Measurements from ENCODE around the gene PRKCA. TPM values are rescaled to one million over a fixed set of nuclear protein-coding genes. Genes with fewer than 3 reads are reported as not detected.

The PRKCA gene
- polyA plus RNA-seq, 2 donors = 1.2 to 1.3 TPM

DNA sequence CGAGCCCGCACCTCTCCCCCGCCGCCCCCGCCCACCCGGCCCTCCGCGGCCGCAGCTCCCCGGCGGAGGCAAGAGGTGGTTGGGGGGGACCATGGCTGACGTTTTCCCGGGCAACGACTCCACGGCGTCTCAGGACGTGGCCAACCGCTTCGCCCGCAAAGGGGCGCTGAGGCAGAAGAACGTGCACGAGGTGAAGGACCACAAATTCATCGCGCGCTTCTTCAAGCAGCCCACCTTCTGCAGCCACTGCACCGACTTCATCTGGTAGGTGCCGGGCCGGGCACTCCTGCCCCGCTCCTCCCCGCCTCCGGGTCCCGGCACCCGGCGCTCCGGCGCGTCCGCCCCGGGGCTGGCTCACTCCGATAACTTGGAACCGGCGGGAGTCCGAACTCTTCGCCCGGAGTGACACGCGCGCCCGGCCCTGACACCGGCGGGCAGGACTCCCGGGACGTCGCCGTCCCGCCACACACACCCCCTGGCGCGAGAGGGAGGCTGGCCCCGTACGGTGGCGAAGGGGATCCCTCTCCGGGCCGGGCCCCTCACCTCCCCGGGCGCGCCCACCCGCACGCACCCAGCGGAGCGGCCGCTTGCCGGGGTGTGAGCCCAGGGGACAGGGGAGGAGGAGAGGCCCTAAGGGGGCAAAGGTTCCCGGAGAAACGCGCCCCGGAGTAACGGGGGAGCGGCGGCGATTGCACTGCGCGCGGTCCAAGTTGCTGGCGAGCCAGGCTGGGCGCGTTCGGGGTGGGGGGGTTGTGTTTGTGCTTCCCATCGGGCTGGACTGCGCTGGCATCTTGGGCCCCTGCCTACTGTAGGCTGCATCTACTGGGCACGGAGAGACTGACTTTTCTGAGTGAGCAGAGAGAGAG lies 581 bp downstream of the PRKCA start:
- H3K36me3 ChIP-seq (ENCODE audit: control insufficient read depth in 2 of 2, insufficient read depth in 2 of 2, low read length in 1 of 2) = no peaks in the 10 kb centered on the region
- no peaks in the 10 kb centered on the region for H3K27me3 ChIP-seq (ENCODE audit: control insufficient read depth in 1 of 2, insufficient read depth in 2 of 2, low read length in 2 of 2)
- H3K4me1 ChIP-seq (ENCODE audit: control insufficient read depth in 2 of 2, insufficient read depth in 2 of 2, low read length in 1 of 2) = peaks cover 0 to 3% of the 10 kb centered on the region in 2 donors
- peak overlapping the region; percentile 68 to 71 for H3K27ac ChIP-seq (ENCODE audit: low read depth in 2 of 2, low read length in 1 of 2)
- peak overlapping the region; percentile 70 to 85 for H3K4me3 ChIP-seq (ENCODE audit: low read depth in 1 of 2, low read length in 2 of 2)
- H3K9me3 ChIP-seq (ENCODE audit: control insufficient read depth in 2 of 2, insufficient read depth in 1 of 2, low read depth in 1 of 2, low read length in 1 of 2) = no peaks in the 10 kb centered on the region
- 0 to 1% methylated on average over 73 to 91 of the region's 91 CpGs for WGBS, 2 donors

DNA sequence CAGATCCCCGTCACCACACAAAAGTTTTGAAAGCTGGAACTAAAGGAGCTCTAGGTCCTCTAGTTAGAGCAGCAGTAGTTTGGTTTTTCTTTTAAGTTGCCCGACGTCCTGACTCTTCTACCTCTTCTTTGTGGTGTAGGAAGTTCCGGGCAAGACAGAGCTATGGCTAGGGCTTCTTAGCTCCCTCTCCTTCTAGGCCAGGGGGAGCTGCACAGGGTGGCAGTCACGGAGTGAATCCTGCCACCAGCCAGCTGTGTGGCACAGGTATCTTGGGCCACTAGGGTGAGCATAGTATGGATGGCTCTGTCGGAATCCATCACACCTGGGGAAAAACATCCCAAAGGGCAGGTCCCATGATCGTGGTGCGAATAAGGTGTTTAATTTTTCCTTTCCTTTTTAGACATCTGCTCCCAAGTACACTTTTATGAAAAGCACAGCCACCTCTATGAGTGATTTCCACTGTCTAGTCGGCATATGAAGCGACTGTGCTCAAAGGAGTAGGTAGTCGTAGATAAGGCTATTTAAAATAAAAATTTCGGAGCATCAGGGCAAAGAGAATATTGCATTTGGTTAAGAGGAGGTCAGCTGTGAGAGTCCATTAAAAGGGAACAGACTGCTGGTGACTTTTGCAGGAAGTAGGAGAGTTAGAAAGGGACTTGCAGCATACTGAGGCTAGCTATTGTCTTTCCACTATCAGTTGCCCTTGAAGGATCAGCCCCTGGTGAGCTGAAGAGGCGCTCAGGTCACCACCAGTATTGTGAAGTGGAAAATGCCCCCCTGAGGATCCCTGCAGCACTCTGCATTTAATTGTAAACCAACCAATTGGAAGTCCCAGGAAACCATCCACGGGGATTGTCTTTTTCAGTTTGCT lies 2.1 kb downstream of the PRKCA start:
- Histone ChIP-seq H3K4me3 (ENCODE audit: low read depth in 1 of 2, low read length in 2 of 2) (peak overlapping the region; percentile 3 to 85), H3K36me3 (ENCODE audit: control insufficient read depth in 2 of 2, insufficient read depth in 2 of 2, low read length in 1 of 2) (no peaks in the 10 kb centered on the region), H3K27ac (ENCODE audit: low read depth in 2 of 2, low read length in 1 of 2) (peak overlapping the region; percentile 5), H3K27me3 (ENCODE audit: control insufficient read depth in 1 of 2, insufficient read depth in 2 of 2, low read length in 2 of 2) (no peaks in the 10 kb centered on the region), H3K9me3 (ENCODE audit: control insufficient read depth in 2 of 2, insufficient read depth in 1 of 2, low read depth in 1 of 2, low read length in 1 of 2) (no peaks in the 10 kb centered on the region), H3K4me1 (ENCODE audit: control insufficient read depth in 2 of 2, insufficient read depth in 2 of 2, low read length in 1 of 2) (peaks cover 0 to 3% of the 10 kb centered on the region in 2 donors)
- 55 to 65% methylated on average over 14 of the region's 14 CpGs for WGBS, 2 donors

DNA sequence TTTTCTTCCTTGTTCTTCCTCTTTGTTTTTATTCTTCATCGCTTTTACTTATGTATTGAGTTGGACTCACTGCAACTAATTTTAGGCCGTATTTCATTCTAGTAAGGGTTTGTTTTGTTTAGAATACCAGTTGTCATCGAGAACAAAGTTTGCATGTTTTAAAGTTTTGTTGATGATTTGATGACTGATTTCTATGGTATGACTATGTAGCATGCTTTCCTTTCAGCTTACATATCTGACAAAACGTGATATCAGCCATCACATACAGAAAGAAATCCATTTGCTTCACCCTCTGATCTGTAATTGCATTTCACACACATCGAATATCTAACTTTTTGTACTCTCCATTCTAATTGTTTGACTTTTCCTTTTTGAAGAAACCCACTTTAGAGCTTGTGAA lies 4.0 kb downstream of the PRKCA start:
- H3K27ac ChIP-seq (ENCODE audit: low read depth in 2 of 2, low read length in 1 of 2) = no peak overlapping the region
- 58 to 62% methylated on average over 5 of the region's 5 CpGs for WGBS, 2 donors
- H3K4me3 ChIP-seq (ENCODE audit: low read depth in 1 of 2, low read length in 2 of 2) = no peak overlapping the region

GRCh38 chr17:66307257-66307656 lies 4.8 kb downstream of the PRKCA start:
- H3K4me1 ChIP-seq (ENCODE audit: control insufficient read depth in 2 of 2, insufficient read depth in 2 of 2, low read length in 1 of 2) = no peaks in the 10 kb centered on the region
- no peaks in the 10 kb centered on the region for H3K27me3 ChIP-seq (ENCODE audit: control insufficient read depth in 1 of 2, insufficient read depth in 2 of 2, low read length in 2 of 2)
- no peak overlapping the region for H3K27ac ChIP-seq (ENCODE audit: low read depth in 2 of 2, low read length in 1 of 2)
- no peaks in the 10 kb centered on the region for H3K9me3 ChIP-seq (ENCODE audit: control insufficient read depth in 2 of 2, insufficient read depth in 1 of 2, low read depth in 1 of 2, low read length in 1 of 2)
- H3K36me3 ChIP-seq (ENCODE audit: control insufficient read depth in 2 of 2, insufficient read depth in 2 of 2, low read length in 1 of 2) = no peaks in the 10 kb centered on the region
- WGBS, 2 donors = 83 to 86% methylated on average over 2 of the region's 2 CpGs
- no peak overlapping the region for H3K4me3 ChIP-seq (ENCODE audit: low read depth in 1 of 2, low read length in 2 of 2)

More for the DNA sequence above, 4.0 kb downstream of the PRKCA start:
- H3K36me3 ChIP-seq (ENCODE audit: control insufficient read depth in 2 of 2, insufficient read depth in 2 of 2, low read length in 1 of 2) = no peaks in the 10 kb centered on the region
- H3K4me1 ChIP-seq (ENCODE audit: control insufficient read depth in 2 of 2, insufficient read depth in 2 of 2, low read length in 1 of 2) = peaks cover 0 to 1% of the 10 kb centered on the region in 2 donors
- no peaks in the 10 kb centered on the region for H3K27me3 ChIP-seq (ENCODE audit: control insufficient read depth in 1 of 2, insufficient read depth in 2 of 2, low read length in 2 of 2)
- no peaks in the 10 kb centered on the region for H3K9me3 ChIP-seq (ENCODE audit: control insufficient read depth in 2 of 2, insufficient read depth in 1 of 2, low read depth in 1 of 2, low read length in 1 of 2)

- no peak overlapping the region for H3K27ac ChIP-seq (ENCODE audit: low read depth in 2 of 2, low read length in 1 of 2)
- H3K36me3 ChIP-seq (ENCODE audit: control insufficient read depth in 2 of 2, insufficient read depth in 2 of 2, low read length in 1 of 2) = no peaks in the 10 kb centered on the region
- no peak overlapping the region for H3K4me3 ChIP-seq (ENCODE audit: low read depth in 1 of 2, low read length in 2 of 2)
- no peaks in the 10 kb centered on the region for H3K4me1 ChIP-seq (ENCODE audit: control insufficient read depth in 2 of 2, insufficient read depth in 2 of 2, low read length in 1 of 2)
- WGBS, 2 donors = 54 to 63% methylated on average over 2 of the region's 2 CpGs
- H3K9me3 ChIP-seq (ENCODE audit: control insufficient read depth in 2 of 2, insufficient read depth in 1 of 2, low read depth in 1 of 2, low read length in 1 of 2) = no peaks in the 10 kb centered on the region
- no peaks in the 10 kb centered on the region for H3K27me3 ChIP-seq (ENCODE audit: control insufficient read depth in 1 of 2, insufficient read depth in 2 of 2, low read length in 2 of 2)
Observed at GRCh38 chr17:66308856-66309255, 6.4 kb downstream of the PRKCA start.

- no peak overlapping the region for H3K4me3 ChIP-seq (ENCODE audit: low read depth in 1 of 2, low read length in 2 of 2)
- no peaks in the 10 kb centered on the region for H3K9me3 ChIP-seq (ENCODE audit: control insufficient read depth in 2 of 2, insufficient read depth in 1 of 2, low read depth in 1 of 2, low read length in 1 of 2)
- no peaks in the 10 kb centered on the region for H3K27me3 ChIP-seq (ENCODE audit: control insufficient read depth in 1 of 2, insufficient read depth in 2 of 2, low read length in 2 of 2)
- WGBS, 2 donors = 75 to 83% methylated on average over 4 of the region's 4 CpGs
- H3K36me3 ChIP-seq (ENCODE audit: control insufficient read depth in 2 of 2, insufficient read depth in 2 of 2, low read length in 1 of 2) = no peaks in the 10 kb centered on the region
- no peaks in the 10 kb centered on the region for H3K4me1 ChIP-seq (ENCODE audit: control insufficient read depth in 2 of 2, insufficient read depth in 2 of 2, low read length in 1 of 2)
- H3K27ac ChIP-seq (ENCODE audit: low read depth in 2 of 2, low read length in 1 of 2) = no peak overlapping the region
Observed at GRCh38 chr17:66309793-66310192, 7.4 kb downstream of the PRKCA start.

- no peaks in the 10 kb centered on the region for H3K36me3 ChIP-seq (ENCODE audit: control insufficient read depth in 2 of 2, insufficient read depth in 2 of 2, low read length in 1 of 2)
- no peaks in the 10 kb centered on the region for H3K9me3 ChIP-seq (ENCODE audit: control insufficient read depth in 2 of 2, insufficient read depth in 1 of 2, low read depth in 1 of 2, low read length in 1 of 2)
- no peak overlapping the region for H3K4me3 ChIP-seq (ENCODE audit: low read depth in 1 of 2, low read length in 2 of 2)
- 89 to 95% methylated on average over 7 of the region's 7 CpGs for WGBS, 2 donors
- no peaks in the 10 kb centered on the region for H3K27me3 ChIP-seq (ENCODE audit: control insufficient read depth in 1 of 2, insufficient read depth in 2 of 2, low read length in 2 of 2)
- no peaks in the 10 kb centered on the region for H3K4me1 ChIP-seq (ENCODE audit: control insufficient read depth in 2 of 2, insufficient read depth in 2 of 2, low read length in 1 of 2)
- H3K27ac ChIP-seq (ENCODE audit: low read depth in 2 of 2, low read length in 1 of 2) = no peak overlapping the region
Observed at GRCh38 chr17:66310528-66311148, 8.2 kb downstream of the PRKCA start.

GRCh38 chr17:66312912-66313311 lies 10.5 kb downstream of the PRKCA start:
- no peaks in the 10 kb centered on the region for H3K36me3 ChIP-seq (ENCODE audit: control insufficient read depth in 2 of 2, insufficient read depth in 2 of 2, low read length in 1 of 2)
- 74 to 82% methylated on average over 8 of the region's 8 CpGs for WGBS, 2 donors
- no peaks in the 10 kb centered on the region for H3K4me1 ChIP-seq (ENCODE audit: control insufficient read depth in 2 of 2, insufficient read depth in 2 of 2, low read length in 1 of 2)
- H3K4me3 ChIP-seq (ENCODE audit: low read depth in 1 of 2, low read length in 2 of 2) = no peak overlapping the region
- no peaks in the 10 kb centered on the region for H3K9me3 ChIP-seq (ENCODE audit: control insufficient read depth in 2 of 2, insufficient read depth in 1 of 2, low read depth in 1 of 2, low read length in 1 of 2)
- H3K27me3 ChIP-seq (ENCODE audit: control insufficient read depth in 1 of 2, insufficient read depth in 2 of 2, low read length in 2 of 2) = no peaks in the 10 kb centered on the region
- no peak overlapping the region for H3K27ac ChIP-seq (ENCODE audit: low read depth in 2 of 2, low read length in 1 of 2)

GRCh38 chr17:66313325-66313724 lies 10.9 kb downstream of the PRKCA start:
- Histone ChIP-seq H3K4me1 (ENCODE audit: control insufficient read depth in 2 of 2, insufficient read depth in 2 of 2, low read length in 1 of 2) (no peaks in the 10 kb centered on the region), H3K36me3 (ENCODE audit: control insufficient read depth in 2 of 2, insufficient read depth in 2 of 2, low read length in 1 of 2) (no peaks in the 10 kb centered on the region), H3K27me3 (ENCODE audit: control insufficient read depth in 1 of 2, insufficient read depth in 2 of 2, low read length in 2 of 2) (no peaks in the 10 kb centered on the region), H3K9me3 (ENCODE audit: control insufficient read depth in 2 of 2, insufficient read depth in 1 of 2, low read depth in 1 of 2, low read length in 1 of 2) (no peaks in the 10 kb centered on the region), H3K27ac (ENCODE audit: low read depth in 2 of 2, low read length in 1 of 2) (no peak overlapping the region), H3K4me3 (ENCODE audit: low read depth in 1 of 2, low read length in 2 of 2) (no peak overlapping the region)
